Colonic mucosa (tissue), 4 donors: Measurements from ENCODE around the gene IDH3G. TPM values are rescaled to one million over a fixed set of nuclear protein-coding genes. Genes with fewer than 3 reads are reported as not detected.

ENCODE experiments used
- DNase-seq: peaks from one replicate; pipeline ENCODE4 v3.0.0-alpha.2; 2020
- H3K27ac ChIP-seq: fragments of 200-600 bp; one replicate; pipeline ENCODE4 v1.8.0; 2021
- H3K27me3 ChIP-seq: fragments of 200-600 bp; one replicate; pipeline ENCODE4 v1.8.0; 2021
- H3K36me3 ChIP-seq: fragments of 200-600 bp; one replicate; pipeline ENCODE4 v1.8.0; 2021
- H3K4me1 ChIP-seq: fragments of 200-600 bp; one replicate; pipeline ENCODE4 v1.8.0; 2021; ENCODE audit warnings: mild to moderate bottlenecking
- H3K4me3 ChIP-seq: fragments of 200-600 bp; one replicate; pipeline ENCODE4 v1.8.0; 2021
- H3K9ac ChIP-seq, 2 donors: one replicate each; pipeline ENCODE4 v1.7.0; 2013; ENCODE audit warnings: control low read depth in 2 of 2, low read depth in 2 of 2, low read length in 2 of 2
- H3K9me3 ChIP-seq: fragments of 200-600 bp; one replicate; pipeline ENCODE4 v1.8.0; 2021
- CTCF ChIP-seq: fragments of 200-600 bp; IDR thresholded peaks from one replicate; pipeline ENCODE4 v1.8.0; 2022; ENCODE audit warnings: antibody characterized with exemption, mild to moderate bottlenecking
- intact Hi-C: fragments of 100-400 bp; cut with DNase I; formaldehyde crosslinking; loops from one replicate; pipeline ENCODE4 v1.14.1; 2022
- total RNA-seq, 2 donors: library from RNA; stranded (reverse); fragmentation: NEBNext Ultra II Directional in 1 of 2; extraction: Animal tissue kit (Norgen Biotek cat#: 25700) in 1 of 2; gene quantifications; one replicate each; pipeline ENCODE4 v1.2.1, GENCODE V29; 2021
- donor health status: healthy.
- donor health status: DM: no; HTN: no; CAD: no.
- donor health status: DM: no; HTN: no; CAD: no.

Gene IDH3G
- total RNA-seq, 2 donors from 2014 or later, result 80.6 to 92.6 TPM

DNA sequence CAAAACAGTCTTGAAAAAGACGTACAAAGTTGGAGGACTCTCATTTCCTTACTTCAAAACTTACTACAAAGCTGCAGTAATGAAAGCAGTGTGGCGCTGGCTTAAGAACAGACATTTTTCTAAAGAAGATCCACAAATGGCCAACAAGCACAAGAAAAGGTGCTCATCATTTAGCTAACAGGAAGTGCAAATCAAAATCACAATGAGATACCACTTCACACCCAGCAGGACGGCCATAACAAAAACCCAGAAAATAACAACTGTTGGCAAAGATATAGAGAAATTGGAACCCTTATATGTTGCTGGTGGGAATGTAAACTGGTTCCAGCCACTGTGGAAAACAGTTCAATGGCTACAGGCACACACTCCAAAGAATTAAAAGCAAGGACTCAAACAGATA, 32.8 kb upstream of the IDH3G start:
- peaks cover 33% of the 10 kb centered on the region for H3K27me3 ChIP-seq
- H3K9ac ChIP-seq, result no peak overlapping the region
- H3K4me3 ChIP-seq, result no peak overlapping the region
- DNase-seq, result no peak
- H3K4me1 ChIP-seq, result no peaks in the 10 kb centered on the region
- H3K27ac ChIP-seq, result no peak overlapping the region
- no peak for TF ChIP-seq CTCF
- H3K9me3 ChIP-seq, result no peaks in the 10 kb centered on the region
- intact Hi-C loops, result no loop called here
- no peaks in the 10 kb centered on the region for H3K36me3 ChIP-seq

- H3K9me3 ChIP-seq, result no peaks in the 10 kb centered on the region
- no peaks in the 10 kb centered on the region for H3K36me3 ChIP-seq
- H3K27ac ChIP-seq, result no peak overlapping the region
- peaks cover 19% of the 10 kb centered on the region for H3K27me3 ChIP-seq
- H3K4me3 ChIP-seq, result no peak overlapping the region
- no peak overlapping the region for H3K9ac ChIP-seq
- no peaks in the 10 kb centered on the region for H3K4me1 ChIP-seq
- intact Hi-C loops, result no loop called here
- no peak for DNase-seq
- no peak for TF ChIP-seq CTCF
Measured at GRCh38 chrX:153825042-153825441, 30.9 kb upstream of the IDH3G start.

- H3K27me3 ChIP-seq, result peaks cover 12% of the 10 kb centered on the region
Measured at GRCh38 chrX:153824348-153824747, 30.2 kb upstream of the IDH3G start.

DNA sequence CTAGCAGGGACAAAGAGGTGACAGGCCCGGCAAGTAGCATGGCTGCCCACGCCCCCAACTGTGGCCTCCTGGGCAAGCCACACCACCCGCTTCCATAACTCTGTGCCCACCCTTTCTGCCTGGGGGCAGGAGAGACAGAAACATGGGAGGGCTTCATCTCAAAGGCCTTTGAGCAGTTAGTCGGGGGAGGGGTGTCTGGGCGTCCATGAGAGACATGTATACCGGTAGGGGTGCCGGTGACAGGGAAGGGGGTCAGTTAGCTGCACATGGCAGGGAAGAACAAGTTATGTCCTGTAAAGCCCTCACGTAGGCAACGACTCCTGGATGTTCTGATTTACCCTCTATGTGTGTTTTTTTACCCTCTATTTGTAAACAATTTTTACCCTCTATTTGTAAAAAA, 26.9 kb upstream of the IDH3G start:
- no peak overlapping the region for H3K4me3 ChIP-seq
- H3K36me3 ChIP-seq, result no peaks in the 10 kb centered on the region
- H3K9ac ChIP-seq, result no peak overlapping the region
- no peak overlapping the region for H3K27ac ChIP-seq
- no peak for TF ChIP-seq CTCF
- intact Hi-C loops, result no loop called here
- DNase-seq, result no peak
- no peaks in the 10 kb centered on the region for H3K4me1 ChIP-seq
- H3K27me3 ChIP-seq, result peaks cover 8% of the 10 kb centered on the region
- H3K9me3 ChIP-seq, result no peaks in the 10 kb centered on the region

More at GRCh38 chrX:153824348-153824747, 30.2 kb upstream of the IDH3G start:
- Histone ChIP-seq H3K4me1 (no peaks in the 10 kb centered on the region), H3K36me3 (no peaks in the 10 kb centered on the region), H3K9ac (no peak overlapping the region), H3K9me3 (no peaks in the 10 kb centered on the region), H3K4me3 (no peak overlapping the region), H3K27ac (no peak overlapping the region)
- intact Hi-C loops, result no loop called here
- TF ChIP-seq CTCF, result no peak
- DNase-seq, result no peak

- intact Hi-C loops, result no loop called here
- Histone ChIP-seq H3K4me3 (no peak overlapping the region), H3K27me3 (peaks cover 8% of the 10 kb centered on the region), H3K4me1 (no peaks in the 10 kb centered on the region), H3K36me3 (no peaks in the 10 kb centered on the region), H3K9me3 (no peaks in the 10 kb centered on the region), H3K9ac (no peak overlapping the region), H3K27ac (no peak overlapping the region)
- DNase-seq, result no peak
- no peak for TF ChIP-seq CTCF
Measured at GRCh38 chrX:153820601-153821000, 26.4 kb upstream of the IDH3G start.
